Skin epidermis (tissue), 12 donors: Measurements from ENCODE around the gene SASH1.

ENCODE experiments used
- H3K27ac ChIP-seq, 21 experiments: fragments of 200-600 bp; sonication (generic) in 11 of 21; one replicate each; pipeline ENCODE4 v1.5.0; 2020; ENCODE audit warnings: mild to moderate bottlenecking in 3 of 21, inconsistent platforms in 2 of 21, moderate library complexity in 2 of 21
- H3K4me3 ChIP-seq, 7 experiments: fragments of 200-600 bp; sonication (generic) in 2 of 7; one replicate each; pipeline ENCODE4 v1.5.0; 2020; ENCODE audit warnings: inconsistent platforms in 2 of 7, mild to moderate bottlenecking in 2 of 7, moderate library complexity in 1 of 7

The SASH1 gene

GRCh38 chr6:148423601-148424270 lies 81.1 kb downstream of the SASH1 start:
- Histone ChIP-seq H3K4me3 (no peak overlapping the region), H3K27ac (peak overlapping the region in 1 of 21 experiments; percentile 54)

- no peak overlapping the region for H3K4me3 ChIP-seq
- no peak overlapping the region for H3K27ac ChIP-seq
Measured at GRCh38 chr6:148425443-148425842, 82.8 kb downstream of the SASH1 start.

- no peak overlapping the region for H3K4me3 ChIP-seq
- no peak overlapping the region for H3K27ac ChIP-seq
Measured at GRCh38 chr6:148426317-148426977, 83.8 kb downstream of the SASH1 start.

GRCh38 chr6:148427333-148427732 lies 84.7 kb downstream of the SASH1 start:
- Histone ChIP-seq H3K4me3 (no peak overlapping the region), H3K27ac (no peak overlapping the region)

GRCh38 chr6:148429423-148429822 lies 86.8 kb downstream of the SASH1 start:
- H3K27ac ChIP-seq, result no peak overlapping the region
- no peak overlapping the region for H3K4me3 ChIP-seq

GRCh38 chr6:148430897-148431296 lies 88.3 kb downstream of the SASH1 start:
- Histone ChIP-seq H3K4me3 (no peak overlapping the region), H3K27ac (peak overlapping the region in 1 of 21 experiments; percentile 29)

GRCh38 chr6:148431413-148431812 lies 88.8 kb downstream of the SASH1 start:
- no peak overlapping the region for H3K4me3 ChIP-seq
- peak overlapping the region in 2 of 21 experiments; percentile 29 to 61 for H3K27ac ChIP-seq

- no peak overlapping the region for H3K4me3 ChIP-seq
- peak overlapping the region in 5 of 21 experiments; percentile 16 to 61 (median 29) for H3K27ac ChIP-seq
Measured at GRCh38 chr6:148431840-148432239, 89.2 kb downstream of the SASH1 start.

GRCh38 chr6:148432462-148433195 lies 90.0 kb downstream of the SASH1 start:
- Histone ChIP-seq H3K4me3 (no peak overlapping the region), H3K27ac (peak overlapping the region in 5 of 21 experiments; percentile 16 to 35 (median 26))

- Histone ChIP-seq H3K27ac (no peak overlapping the region), H3K4me3 (no peak overlapping the region)
Measured at GRCh38 chr6:148435386-148435785, 92.7 kb downstream of the SASH1 start.

- no peak overlapping the region for H3K27ac ChIP-seq
- H3K4me3 ChIP-seq, result no peak overlapping the region
Measured at GRCh38 chr6:148436466-148436865, 93.8 kb downstream of the SASH1 start.

GRCh38 chr6:148438632-148439031 lies 96.0 kb downstream of the SASH1 start:
- no peak overlapping the region for H3K4me3 ChIP-seq
- H3K27ac ChIP-seq, result no peak overlapping the region

GRCh38 chr6:148440016-148440415 lies 97.4 kb downstream of the SASH1 start:
- H3K4me3 ChIP-seq, result peak overlapping the region in 1 of 7 experiments; percentile 11
- H3K27ac ChIP-seq, result peak overlapping the region in 9 of 21 experiments; percentile 14 to 84 (median 71)

GRCh38 chr6:148440877-148441453 lies 98.3 kb downstream of the SASH1 start:
- Histone ChIP-seq H3K4me3 (no peak overlapping the region), H3K27ac (peak overlapping the region in 18 of 21 experiments; percentile 9 to 84 (median 54))

GRCh38 chr6:148441454-148441911 lies 98.8 kb downstream of the SASH1 start:
- H3K4me3 ChIP-seq, result no peak overlapping the region

GRCh38 chr6:148443798-148444560 lies 101.3 kb downstream of the SASH1 start:
- Histone ChIP-seq H3K27ac (peak overlapping the region in 1 of 21 experiments; percentile 35), H3K4me3 (no peak overlapping the region)

More at GRCh38 chr6:148441454-148441911, 98.8 kb downstream of the SASH1 start:
- H3K27ac ChIP-seq, result peak overlapping the region in 17 of 21 experiments; percentile 9 to 84 (median 60)

GRCh38 chr6:148445116-148445515 lies 102.5 kb downstream of the SASH1 start:
- H3K27ac ChIP-seq, result peak overlapping the region in 3 of 21 experiments; percentile 19 to 69 (median 44)
- no peak overlapping the region for H3K4me3 ChIP-seq

- Histone ChIP-seq H3K27ac (peak overlapping the region in 3 of 21 experiments; percentile 19 to 69 (median 44)), H3K4me3 (no peak overlapping the region)
Measured at GRCh38 chr6:148445620-148446019, 103.0 kb downstream of the SASH1 start.

- H3K27ac ChIP-seq, result no peak overlapping the region
- H3K4me3 ChIP-seq, result no peak overlapping the region
Measured at GRCh38 chr6:148446681-148447080, 104.0 kb downstream of the SASH1 start.
